GM23338 (cell line): ENCODE data around the gene COX10. TPM values are rescaled to one million over a fixed set of nuclear protein-coding genes. Genes with fewer than 3 reads are reported as not detected.

ENCODE experiments used
- ATAC-seq: fragments of 200-7000 bp; cut with Tn5 transposase; 3 replicates; pipeline ENCODE4 v1.9.1; 2020
- DNase-seq: peaks from one replicate; pipeline ENCODE4 v3.0.0-alpha.2; 2015; ENCODE audit warnings: low spot score
- H2AFZ ChIP-seq: fragments of 200-600 bp; sonication (generic); 2 replicates; pipeline ENCODE4 v1.8.0; 2016; ENCODE audit warnings: antibody characterized with exemption, mild to moderate bottlenecking, moderate library complexity
- H3F3A ChIP-seq: fragments of 200-600 bp; sonication (generic); replicated peaks from 2 replicates; pipeline ENCODE4 v1.8.0; 2017; ENCODE audit warnings: antibody characterized with exemption, mixed run types, low read depth
- H3K27ac ChIP-seq: fragments of 200-600 bp; sonication (generic); 2 replicates; pipeline ENCODE4 v1.6.1; 2016; ENCODE audit warnings: low read depth
- H3K27me3 ChIP-seq: fragments of 200-600 bp; sonication (generic); 2 replicates; pipeline ENCODE4 v1.8.0; 2016; ENCODE audit warnings: mild to moderate bottlenecking, mixed run types, moderate library complexity; ENCODE audit not compliant: insufficient read depth
- H3K36me3 ChIP-seq: fragments of 200-600 bp; sonication (generic); 2 replicates; pipeline ENCODE4 v1.8.0; 2016; ENCODE audit warnings: mild to moderate bottlenecking; ENCODE audit not compliant: insufficient read depth
- H3K4me1 ChIP-seq: fragments of 200-600 bp; sonication (generic); 2 replicates; pipeline ENCODE4 v1.8.0; 2016; ENCODE audit warnings: mild to moderate bottlenecking, moderate library complexity; ENCODE audit not compliant: insufficient read depth
- H3K4me2 ChIP-seq: fragments of 200-600 bp; sonication (generic); 2 replicates; pipeline ENCODE4 v1.7.1; 2017; ENCODE audit warnings: mixed run types
- H3K4me3 ChIP-seq: fragments of 200-600 bp; sonication (generic); 2 replicates; pipeline ENCODE4 v1.6.1; 2016; ENCODE audit warnings: mixed run types
- H3K79me2 ChIP-seq: fragments of 200-600 bp; sonication (generic); replicated peaks from 2 replicates; pipeline ENCODE4 v1.8.0; 2017; ENCODE audit warnings: mild to moderate bottlenecking; ENCODE audit not compliant: insufficient read depth
- H3K9me2 ChIP-seq: fragments of 200-600 bp; sonication (generic); 2 replicates; pipeline ENCODE4 v1.8.0; 2017; ENCODE audit not compliant: insufficient read depth
- H4K20me1 ChIP-seq: fragments of 200-600 bp; sonication (generic); replicated peaks from 2 replicates; pipeline ENCODE4 v1.8.0; 2017; ENCODE audit warnings: mild to moderate bottlenecking; ENCODE audit not compliant: insufficient read depth
- H3K27ac Mint-ChIP-seq: 2 replicates; pipeline ENCODE4 v1.8.0; 2020; ENCODE audit warnings: inconsistent platforms, mild to moderate bottlenecking, moderate library complexity, mixed read lengths
- H3K27me3 Mint-ChIP-seq: 3 replicates; pipeline ENCODE4 v1.8.0; 2022; ENCODE audit warnings: low read depth, mild to moderate bottlenecking, moderate library complexity, mixed read lengths, inconsistent platforms; ENCODE audit not compliant: insufficient read depth, poor library complexity
- H3K36me3 Mint-ChIP-seq: 3 replicates; pipeline ENCODE4 v1.8.0; 2021; ENCODE audit warnings: low read depth, mild to moderate bottlenecking, inconsistent platforms, moderate library complexity, mixed read lengths
- H3K4me1 Mint-ChIP-seq: 3 replicates; pipeline ENCODE4 v1.8.0; 2020; ENCODE audit warnings: mild to moderate bottlenecking, inconsistent platforms, mixed read lengths
- H3K4me3 Mint-ChIP-seq: 3 replicates; pipeline ENCODE4 v1.8.0; 2021; ENCODE audit warnings: moderate library complexity, mild to moderate bottlenecking, inconsistent platforms, mixed read lengths
- H3K9me3 Mint-ChIP-seq: 3 replicates; pipeline ENCODE4 v1.8.0; 2020; ENCODE audit warnings: moderate library complexity, mild to moderate bottlenecking, inconsistent platforms, mixed read lengths
- CREB1 ChIP-seq: fragments of 250-450 bp; sonication (Bioruptor Pico); IDR thresholded peaks from 2 replicates; pipeline ENCODE4 v1.5.0; 2020; ENCODE audit warnings: low read depth, mild to moderate bottlenecking, moderate library complexity
- ETS1 ChIP-seq: IDR thresholded peaks from 2 replicates; pipeline ENCODE4 v1.6.1; 2016; ENCODE audit warnings: antibody characterized with exemption
- EZH2 ChIP-seq: fragments of 200-600 bp; sonication (generic); IDR thresholded peaks from one replicate; pipeline ENCODE4 v1.8.0; 2017; ENCODE audit warnings: antibody characterized with exemption, mild to moderate bottlenecking, low read depth; ENCODE audit not compliant: unreplicated experiment
- EZH2phosphoT487 ChIP-seq: fragments of 200-600 bp; sonication (generic); IDR thresholded peaks from one replicate; pipeline ENCODE4 v1.8.1; 2018; ENCODE audit warnings: antibody characterized with exemption; ENCODE audit not compliant: unreplicated experiment
- JUNB ChIP-seq: IDR thresholded peaks from one replicate; pipeline ENCODE4 v1.6.1; 2016; ENCODE audit warnings: antibody characterized with exemption; ENCODE audit not compliant: unreplicated experiment
- NANOG ChIP-seq: IDR thresholded peaks from 2 replicates; pipeline ENCODE4 v1.6.1; 2016; ENCODE audit warnings: antibody characterized with exemption, borderline replicate concordance
- POLR2AphosphoS5 ChIP-seq: IDR thresholded peaks from 2 replicates; pipeline ENCODE4 v1.6.1; 2016; ENCODE audit warnings: antibody characterized with exemption, low read depth
- STAT1 ChIP-seq: IDR thresholded peaks from one replicate; pipeline ENCODE4 v1.6.1; 2016; ENCODE audit warnings: antibody characterized with exemption; ENCODE audit not compliant: unreplicated experiment
- ZNF114 ChIP-seq: fragments of 250-450 bp; sonication (Bioruptor Pico); IDR thresholded peaks from 2 replicates; pipeline ENCODE4 v1.5.0; 2020; ENCODE audit warnings: mild to moderate bottlenecking, moderate library complexity
- ZNF331 ChIP-seq: fragments of 250-450 bp; sonication (Bioruptor Pico); IDR thresholded peaks from 2 replicates; pipeline ENCODE4 v1.5.0; 2020; ENCODE audit warnings: low read depth, mild to moderate bottlenecking, moderate library complexity
- ZNF462 ChIP-seq: fragments of 250-450 bp; sonication (Bioruptor Pico); IDR thresholded peaks from 2 replicates; pipeline ENCODE4 v1.5.0; 2020; ENCODE audit warnings: mild to moderate bottlenecking, moderate library complexity
- polyA plus RNA-seq: library from polyadenylated mRNA; unstranded; fragments of >200 nt; fragmentation: Nextera tagmentation; extraction: Ambion mirVana; gene quantifications from 2 replicates; pipeline ENCODE4 v1.2.1, GENCODE V29; 2016
- total RNA-seq: library from RNA; depleted of rRNA; stranded (reverse); fragments of >200 nt; shearing (Covaris generic); gene quantifications from 2 replicates; pipeline ENCODE4 v1.2.3, GENCODE V29; 2014
- TF ChIP-seq, protein P1 (sequence below), 2 experiments: fragments of 200-600 bp in 1 of 2; sonication (generic) in 1 of 2; conservative IDR thresholded peaks; 2 replicates each; pipeline versions ENCODE4 v1.5.1 to v1.6.1; 2016 to 2017; ENCODE audit warnings: antibody characterized with exemption in 2 of 2, low read depth in 2 of 2, mild to moderate bottlenecking in 2 of 2, moderate library complexity in 1 of 2
- TF ChIP-seq, protein P2 (sequence below): IDR thresholded peaks from one replicate; pipeline ENCODE4 v1.6.1; 2018; ENCODE audit warnings: antibody characterized with exemption; ENCODE audit not compliant: unreplicated experiment

Gene COX10
- total and polyA plus RNA-seq, 2 experiments from 2014 or later, result 25.7 to 46.6 TPM

DNA sequence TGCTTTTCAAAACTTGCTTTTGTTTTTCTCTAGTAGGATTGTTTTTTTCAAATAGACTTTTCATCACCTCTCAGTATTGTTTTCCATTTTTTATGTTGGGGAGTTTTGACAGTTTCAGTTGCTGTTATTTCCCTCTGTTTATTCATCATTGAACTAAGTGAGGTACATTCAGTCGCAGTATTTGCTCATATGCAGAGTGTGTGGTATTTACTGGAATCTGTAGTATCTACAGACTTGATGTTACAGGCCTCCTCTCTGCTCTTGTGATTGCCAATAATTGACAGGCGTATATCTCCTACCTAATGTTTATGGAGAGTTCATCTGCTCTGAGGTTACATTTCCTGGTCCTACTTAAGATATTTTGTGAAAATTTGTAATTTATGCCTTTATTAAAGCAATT, 49.6 kb downstream of the COX10 start:
- Mint-ChIP-seq H3K27ac (no peak overlapping the region), H3K9me3 (no peaks in the 10 kb centered on the region), H3K4me1 (peaks cover 14% of the 10 kb centered on the region), H3K27me3 (peaks cover 2% of the 10 kb centered on the region), H3K36me3 (no peaks in the 10 kb centered on the region), H3K4me3 (no peak overlapping the region)
- no peak overlapping the region for H3K27ac ChIP-seq
- H2AFZ ChIP-seq, result no peak overlapping the region
- no peaks in the 10 kb centered on the region for H3K36me3 ChIP-seq
- DNase-seq (no peak), ATAC-seq (no peak)
- H3K27me3 ChIP-seq, result no peaks in the 10 kb centered on the region
- H3K4me1 ChIP-seq, result peaks cover 8% of the 10 kb centered on the region; the same call in 1 of the 2 replicates
- H4K20me1 ChIP-seq, result 0 out of 2 replicates have a peak, but pooled peaks cover 5% of the 10 kb centered on the region
- H3K9me2 ChIP-seq, result no peaks in the 10 kb centered on the region
- TF ChIP-seq POLR2AphosphoS5 (no peak), ETS1 (no peak), EZH2 (no peak), ZNF462 (CRISPR knock-in tag) (no peak), CREB1 (CRISPR knock-in tag) (no peak), JUNB (no peak), ZNF114 (CRISPR knock-in tag) (no peak), NANOG (no peak), STAT1 (no peak), ZNF331 (CRISPR knock-in tag) (no peak), EZH2phosphoT487 (no peak)
- TF ChIP-seq, protein P1, sequence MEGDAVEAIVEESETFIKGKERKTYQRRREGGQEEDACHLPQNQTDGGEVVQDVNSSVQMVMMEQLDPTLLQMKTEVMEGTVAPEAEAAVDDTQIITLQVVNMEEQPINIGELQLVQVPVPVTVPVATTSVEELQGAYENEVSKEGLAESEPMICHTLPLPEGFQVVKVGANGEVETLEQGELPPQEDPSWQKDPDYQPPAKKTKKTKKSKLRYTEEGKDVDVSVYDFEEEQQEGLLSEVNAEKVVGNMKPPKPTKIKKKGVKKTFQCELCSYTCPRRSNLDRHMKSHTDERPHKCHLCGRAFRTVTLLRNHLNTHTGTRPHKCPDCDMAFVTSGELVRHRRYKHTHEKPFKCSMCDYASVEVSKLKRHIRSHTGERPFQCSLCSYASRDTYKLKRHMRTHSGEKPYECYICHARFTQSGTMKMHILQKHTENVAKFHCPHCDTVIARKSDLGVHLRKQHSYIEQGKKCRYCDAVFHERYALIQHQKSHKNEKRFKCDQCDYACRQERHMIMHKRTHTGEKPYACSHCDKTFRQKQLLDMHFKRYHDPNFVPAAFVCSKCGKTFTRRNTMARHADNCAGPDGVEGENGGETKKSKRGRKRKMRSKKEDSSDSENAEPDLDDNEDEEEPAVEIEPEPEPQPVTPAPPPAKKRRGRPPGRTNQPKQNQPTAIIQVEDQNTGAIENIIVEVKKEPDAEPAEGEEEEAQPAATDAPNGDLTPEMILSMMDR (conservative IDR thresholded peaks at IDR 0.05; ENCODE audit: low read depth in 2 of 2), result no peak
- TF ChIP-seq, protein P2, sequence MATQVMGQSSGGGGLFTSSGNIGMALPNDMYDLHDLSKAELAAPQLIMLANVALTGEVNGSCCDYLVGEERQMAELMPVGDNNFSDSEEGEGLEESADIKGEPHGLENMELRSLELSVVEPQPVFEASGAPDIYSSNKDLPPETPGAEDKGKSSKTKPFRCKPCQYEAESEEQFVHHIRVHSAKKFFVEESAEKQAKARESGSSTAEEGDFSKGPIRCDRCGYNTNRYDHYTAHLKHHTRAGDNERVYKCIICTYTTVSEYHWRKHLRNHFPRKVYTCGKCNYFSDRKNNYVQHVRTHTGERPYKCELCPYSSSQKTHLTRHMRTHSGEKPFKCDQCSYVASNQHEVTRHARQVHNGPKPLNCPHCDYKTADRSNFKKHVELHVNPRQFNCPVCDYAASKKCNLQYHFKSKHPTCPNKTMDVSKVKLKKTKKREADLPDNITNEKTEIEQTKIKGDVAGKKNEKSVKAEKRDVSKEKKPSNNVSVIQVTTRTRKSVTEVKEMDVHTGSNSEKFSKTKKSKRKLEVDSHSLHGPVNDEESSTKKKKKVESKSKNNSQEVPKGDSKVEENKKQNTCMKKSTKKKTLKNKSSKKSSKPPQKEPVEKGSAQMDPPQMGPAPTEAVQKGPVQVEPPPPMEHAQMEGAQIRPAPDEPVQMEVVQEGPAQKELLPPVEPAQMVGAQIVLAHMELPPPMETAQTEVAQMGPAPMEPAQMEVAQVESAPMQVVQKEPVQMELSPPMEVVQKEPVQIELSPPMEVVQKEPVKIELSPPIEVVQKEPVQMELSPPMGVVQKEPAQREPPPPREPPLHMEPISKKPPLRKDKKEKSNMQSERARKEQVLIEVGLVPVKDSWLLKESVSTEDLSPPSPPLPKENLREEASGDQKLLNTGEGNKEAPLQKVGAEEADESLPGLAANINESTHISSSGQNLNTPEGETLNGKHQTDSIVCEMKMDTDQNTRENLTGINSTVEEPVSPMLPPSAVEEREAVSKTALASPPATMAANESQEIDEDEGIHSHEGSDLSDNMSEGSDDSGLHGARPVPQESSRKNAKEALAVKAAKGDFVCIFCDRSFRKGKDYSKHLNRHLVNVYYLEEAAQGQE, result no peak
- peaks cover 24% of the 10 kb centered on the region for H3K79me2 ChIP-seq
- H3K4me3 ChIP-seq, result no peak overlapping the region
- H3K4me2 ChIP-seq, result no peak overlapping the region
- no peaks in the 10 kb centered on the region for H3F3A ChIP-seq
